NCI-H1694 (cell line): Measurements from ENCODE around the gene MTLN.
"Not testable (repeated sequence)": the region's sequence is repeated elsewhere in the genome, so short reads cannot be mapped to it uniquely, and the experiment has no call there.

ENCODE experiments used
- DNase-seq: peaks from one replicate; lab custom pipeline; 2025; lab: John Stamatoyannopoulos, UW

Gene MTLN, protein sequence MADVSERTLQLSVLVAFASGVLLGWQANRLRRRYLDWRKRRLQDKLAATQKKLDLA

DNA sequence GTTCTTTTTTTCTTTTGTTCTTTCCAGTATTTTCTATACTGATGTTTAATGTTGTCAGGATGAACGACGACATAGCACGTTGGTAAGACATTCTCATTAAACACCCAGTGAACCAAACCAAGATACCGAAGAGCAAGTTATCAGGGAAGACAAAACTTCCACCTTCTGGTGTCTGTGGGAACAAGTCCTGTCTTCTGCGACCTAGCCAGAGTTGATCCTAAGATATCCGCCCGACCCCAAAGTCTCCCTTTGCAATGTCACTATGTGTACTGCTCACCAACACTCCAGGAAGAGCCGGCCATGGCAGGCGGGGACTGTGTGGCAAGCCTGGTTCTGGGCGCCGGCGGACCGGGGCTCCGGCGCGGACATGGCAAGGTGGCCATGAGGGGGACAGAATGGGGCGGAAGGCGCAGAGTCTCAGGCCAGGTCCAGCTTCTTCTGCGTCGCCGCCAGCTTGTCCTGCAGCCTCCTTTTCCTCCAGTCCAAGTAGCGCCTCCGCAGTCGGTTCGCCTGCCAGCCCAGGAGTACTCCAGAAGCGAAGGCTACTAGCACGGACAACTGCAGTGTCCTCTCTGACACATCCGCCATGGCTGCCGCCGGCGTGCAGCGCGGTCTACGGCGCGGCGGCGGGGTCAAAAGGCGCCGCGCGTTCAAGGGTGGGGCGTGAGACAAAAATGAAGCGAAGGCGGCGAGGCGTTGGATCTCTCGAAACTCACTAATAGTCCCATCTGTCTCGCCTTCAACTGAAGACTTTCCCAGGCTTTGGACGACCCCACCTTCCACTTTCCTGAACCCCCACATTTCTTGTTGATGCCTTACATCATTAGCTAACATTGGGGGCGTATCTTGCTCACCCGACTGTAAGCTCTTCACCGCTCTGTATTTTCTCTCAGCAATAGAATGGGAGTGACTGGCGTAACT lies at the start of gene MTLN:
Gene MTLN, minus strand, starts transcription at position 610 of the 921 bp plus-strand sequence. Its CDS starts 22 bp downstream, at position 588.
- peak; percentile 19 for DNase-seq

DNA sequence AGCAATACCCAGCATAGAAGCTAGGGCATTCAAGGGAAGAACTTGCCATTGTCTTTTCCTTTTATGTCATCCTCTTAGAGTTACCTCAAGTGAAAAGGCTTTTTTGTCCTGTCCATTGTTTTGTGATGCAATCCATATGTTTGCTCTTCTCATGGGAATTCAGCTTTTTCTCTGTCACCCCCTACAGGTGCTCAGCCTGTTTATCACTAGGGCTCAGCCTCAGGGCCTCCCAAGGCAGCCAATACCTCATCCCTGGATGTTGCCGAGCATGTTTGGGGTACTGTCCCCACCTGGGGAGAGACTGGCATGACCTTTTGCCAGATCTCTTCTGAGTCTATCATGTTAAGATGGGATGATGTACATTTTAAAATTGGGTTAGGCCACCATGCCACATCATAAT lies 49.6 kb upstream of the MTLN start:
- DNase-seq, result not testable (repeated sequence)

DNA sequence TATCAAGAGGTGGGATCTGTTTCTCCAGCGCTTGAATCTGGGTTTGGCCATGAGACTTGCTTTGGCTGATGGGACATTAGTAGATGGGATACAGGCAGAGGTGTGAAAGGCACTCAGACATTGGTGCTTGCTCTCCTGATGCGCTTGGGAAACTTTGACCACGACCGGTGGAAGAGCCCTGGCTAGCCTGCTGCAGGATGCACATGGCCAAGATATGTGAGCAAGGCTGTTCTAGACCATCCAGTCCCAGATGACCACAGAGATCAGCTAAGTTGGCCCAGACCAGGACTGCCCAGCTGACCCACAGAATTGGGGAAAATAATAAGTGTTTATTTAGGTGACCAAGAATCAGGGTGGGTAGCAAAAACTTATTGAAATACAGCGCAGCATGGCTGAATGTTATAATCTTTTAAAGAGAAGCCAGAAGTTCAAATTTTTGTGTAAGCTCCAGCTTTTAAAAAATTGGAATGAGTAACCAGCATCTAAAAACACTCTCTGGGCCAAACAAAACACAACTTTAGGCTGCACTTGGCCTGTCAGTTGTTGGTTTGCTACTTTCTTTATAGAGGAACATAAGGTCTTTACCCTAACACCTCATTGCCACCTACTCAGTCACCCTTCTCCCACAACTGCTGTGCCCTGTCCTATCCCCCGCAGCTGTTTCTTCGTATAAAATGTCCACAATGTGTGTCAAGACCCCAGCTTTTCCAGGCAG lies 35.9 kb upstream of the MTLN start:
- not testable (repeated sequence) for DNase-seq

DNA sequence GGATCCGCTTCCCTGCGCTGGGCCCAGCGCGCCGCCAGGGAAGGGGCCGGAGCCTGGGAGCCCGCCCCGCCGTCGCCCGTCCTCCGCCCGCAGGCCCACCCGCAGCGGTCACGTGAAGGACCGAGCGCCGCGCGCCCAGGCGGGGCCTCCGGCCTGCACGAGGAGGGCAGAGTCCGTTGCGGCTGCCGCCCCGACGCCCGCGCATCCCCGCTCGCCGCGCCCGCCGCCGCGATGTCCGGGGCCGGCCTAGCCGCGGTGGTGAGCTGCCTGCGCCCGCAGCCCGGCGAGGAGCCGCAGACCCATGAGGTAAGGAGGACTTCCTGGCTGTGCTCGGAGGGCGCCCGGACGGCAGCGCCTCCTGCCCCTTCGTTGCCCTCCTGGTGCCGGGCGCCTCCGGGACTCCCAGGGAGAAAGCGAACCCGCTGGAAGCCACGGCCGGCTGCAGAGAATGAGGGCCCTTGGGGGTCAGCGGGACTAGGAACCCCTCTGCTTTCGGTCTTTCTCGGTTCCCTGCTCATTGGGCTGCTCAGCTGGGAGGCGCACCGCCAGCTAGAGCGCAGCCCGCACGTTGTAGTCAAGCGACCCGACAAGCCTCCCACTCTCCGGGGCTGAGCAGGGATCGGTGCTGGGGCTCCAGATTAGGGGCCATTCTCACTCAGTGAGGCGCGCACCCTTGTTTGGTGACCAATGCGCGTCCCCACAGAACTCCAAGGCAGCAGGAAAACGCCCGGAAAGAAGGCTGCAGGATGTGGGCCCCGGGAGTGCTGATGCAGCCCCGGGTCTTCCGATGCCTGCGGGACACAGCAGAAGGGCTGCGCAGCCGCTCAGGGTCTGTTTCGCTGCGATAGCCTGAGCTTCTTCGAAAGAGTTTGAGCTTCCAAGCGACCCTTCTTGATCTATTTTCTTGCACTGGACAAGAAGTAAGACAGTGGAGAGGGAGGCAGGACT lies 33.4 kb upstream of the MTLN start:
- DNase-seq, result not testable (repeated sequence)

DNA sequence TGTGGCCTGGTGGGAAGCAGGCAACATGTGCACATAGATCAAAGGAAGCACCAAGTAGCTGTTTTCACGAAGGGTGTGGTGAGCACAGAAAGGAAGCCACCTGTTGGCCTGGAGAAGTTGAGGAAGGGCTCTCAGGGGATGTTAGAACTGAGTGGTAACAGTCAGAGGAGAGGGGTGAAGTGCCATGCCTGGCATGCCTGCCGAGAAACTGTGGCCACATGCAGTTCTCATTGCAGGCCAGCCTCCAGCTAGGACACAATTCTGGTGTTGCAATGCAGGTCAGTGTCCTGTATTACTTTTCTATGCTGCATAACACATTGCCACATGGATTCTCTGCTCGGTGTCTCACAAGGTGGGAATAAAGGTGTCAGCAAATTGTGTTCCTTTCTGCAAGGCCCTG lies 30.9 kb upstream of the MTLN start:
- not testable (repeated sequence) for DNase-seq

DNA sequence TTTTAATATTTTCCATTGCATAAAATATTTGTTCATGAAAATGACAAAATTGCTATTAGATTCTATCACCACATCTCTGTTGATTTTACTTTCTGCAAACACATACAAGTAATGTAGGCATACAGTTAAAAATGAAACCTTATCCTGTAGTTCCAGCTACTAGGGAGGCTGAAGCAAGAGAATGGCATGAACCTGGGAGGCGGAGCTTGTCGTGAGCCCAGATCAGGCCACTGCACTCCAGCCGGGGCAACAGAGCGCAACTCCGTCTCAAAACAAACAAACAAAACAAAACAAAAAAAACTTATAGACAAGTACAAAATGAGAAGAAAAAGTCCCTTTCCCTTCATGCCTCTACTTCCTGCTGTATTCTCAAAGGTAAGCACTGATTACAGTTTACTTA lies 22.2 kb upstream of the MTLN start:
- DNase-seq, result not testable (repeated sequence)

DNA sequence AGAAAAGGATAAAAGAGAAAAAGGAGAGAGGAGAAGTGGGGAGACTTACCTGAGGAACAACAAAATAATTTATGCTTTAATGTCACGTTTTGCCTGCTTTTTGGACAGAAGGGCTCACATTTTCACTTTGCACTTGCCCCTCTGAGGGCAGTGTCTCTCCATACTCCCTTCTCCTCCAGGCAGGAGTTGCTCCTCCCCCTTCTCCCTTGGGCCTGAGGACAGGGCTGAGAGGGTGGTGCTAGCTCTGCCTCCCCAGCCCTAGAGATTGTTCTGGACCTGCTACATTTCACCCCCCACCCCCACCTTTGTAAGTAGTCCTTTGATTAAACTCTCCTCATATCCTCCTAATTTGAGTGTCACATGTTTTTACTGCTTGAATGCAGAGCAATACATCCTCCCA lies 17.5 kb upstream of the MTLN start:
- not testable (repeated sequence) for DNase-seq

DNA sequence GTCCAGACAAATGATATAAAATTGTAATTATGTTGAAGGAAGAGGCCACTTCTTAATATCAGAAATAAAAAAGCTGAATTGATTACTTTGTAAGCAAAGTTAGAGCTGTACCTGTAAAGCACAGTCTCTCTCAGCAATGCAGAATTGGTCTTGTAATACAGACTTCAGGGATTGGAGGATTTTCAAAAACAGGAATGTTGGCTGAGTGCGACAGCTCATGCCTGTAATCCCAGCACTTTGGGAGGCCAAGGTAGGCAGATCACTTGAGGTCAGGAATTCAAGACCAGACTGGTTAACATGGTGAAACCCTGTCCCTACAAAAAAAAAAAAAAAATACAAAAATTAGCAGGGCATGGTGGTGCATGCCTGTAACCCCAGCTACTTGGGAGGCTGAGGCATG lies 10.3 kb upstream of the MTLN start:
- not testable (repeated sequence) for DNase-seq

DNA sequence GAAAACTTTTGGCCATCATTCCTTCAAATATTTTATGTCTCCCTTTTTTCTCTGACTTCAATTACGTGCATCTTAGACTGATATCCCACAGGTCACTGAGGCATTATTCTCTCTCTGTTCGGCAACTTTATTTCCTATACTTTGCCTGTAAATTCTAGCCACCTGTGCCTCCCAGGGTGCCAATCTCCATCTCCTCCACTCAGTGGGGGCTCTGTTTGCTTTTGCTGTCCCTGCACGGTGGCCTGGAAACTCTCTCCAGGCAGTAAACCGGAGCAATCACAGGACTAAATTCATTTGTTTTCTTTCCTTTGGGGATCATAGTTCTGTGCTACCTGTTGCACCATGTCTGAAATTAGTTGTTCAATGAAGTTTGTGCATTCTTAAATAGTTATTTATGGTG lies 9.6 kb upstream of the MTLN start:
- no peak for DNase-seq

DNA sequence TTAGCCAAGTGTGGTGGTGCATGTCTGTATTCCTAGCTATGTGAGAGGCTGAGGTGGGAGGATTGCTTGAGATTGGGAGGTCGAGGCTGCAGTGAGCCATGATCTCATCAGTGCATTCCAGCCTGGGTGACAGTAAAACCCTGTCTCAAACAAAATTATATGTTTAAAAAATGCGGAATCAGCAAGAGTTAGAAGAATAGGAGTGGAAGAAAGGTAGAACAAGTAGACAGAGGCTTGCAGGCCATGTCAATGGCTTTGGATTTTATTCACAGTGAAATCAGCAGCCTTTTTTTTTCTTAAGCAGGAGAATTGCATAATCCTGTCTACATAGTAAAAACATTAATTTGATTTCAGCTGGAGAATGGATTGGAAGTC lies 7.8 kb upstream of the MTLN start:
- no peak for DNase-seq

DNA sequence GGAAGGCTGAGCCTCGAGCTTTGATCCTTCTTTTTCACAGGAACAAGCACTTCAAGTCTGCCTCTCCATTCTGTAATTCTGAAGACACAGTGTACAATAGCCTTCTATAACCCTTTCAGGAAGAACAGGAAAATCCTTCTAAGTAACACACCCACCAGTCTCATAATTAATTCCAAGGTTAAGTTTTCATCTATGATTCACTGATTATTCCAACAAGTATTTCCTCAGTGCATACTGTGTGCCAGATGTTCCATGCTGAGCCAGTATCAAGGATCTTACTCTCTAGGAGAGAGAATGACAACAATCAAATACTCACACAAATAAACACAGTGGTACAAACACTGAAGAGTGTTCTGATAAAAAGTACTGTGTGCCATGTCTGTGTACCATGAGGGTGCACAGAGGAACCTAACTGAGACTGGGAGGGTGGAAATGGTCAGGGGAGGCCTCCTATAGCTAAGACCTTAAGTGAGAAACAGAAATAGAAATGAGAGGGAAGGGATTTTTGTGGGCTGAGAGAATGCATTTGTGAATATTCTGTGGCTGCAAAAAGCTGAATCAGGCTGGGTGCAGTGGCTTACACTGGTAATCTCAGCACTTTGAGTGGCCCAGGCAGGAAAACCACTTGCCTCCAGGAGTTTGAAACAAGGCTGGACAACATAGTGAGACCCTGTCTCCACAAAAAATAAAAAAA lies 7.3 kb upstream of the MTLN start:
- no peak for DNase-seq

DNA sequence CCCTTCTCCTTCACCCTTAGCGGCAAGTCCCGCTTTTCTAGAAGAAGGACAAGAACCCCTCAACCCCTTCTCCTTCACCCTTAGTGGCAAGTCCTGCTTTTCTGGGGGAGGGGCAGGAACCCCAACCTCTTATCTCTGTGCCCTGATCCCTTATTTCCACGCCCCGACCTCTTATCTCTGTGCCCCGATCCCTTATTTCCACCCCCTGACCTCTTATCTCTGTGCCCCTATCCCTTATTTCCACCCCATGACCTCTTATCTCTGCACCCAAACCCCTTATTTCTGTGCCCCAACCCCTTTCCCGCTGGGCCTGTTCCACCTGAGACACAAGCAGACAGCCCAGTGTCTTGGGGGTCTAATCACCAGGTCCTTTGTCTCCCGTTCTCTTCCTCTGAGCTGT lies 6.5 kb upstream of the MTLN start:
- not testable (repeated sequence) for DNase-seq

DNA sequence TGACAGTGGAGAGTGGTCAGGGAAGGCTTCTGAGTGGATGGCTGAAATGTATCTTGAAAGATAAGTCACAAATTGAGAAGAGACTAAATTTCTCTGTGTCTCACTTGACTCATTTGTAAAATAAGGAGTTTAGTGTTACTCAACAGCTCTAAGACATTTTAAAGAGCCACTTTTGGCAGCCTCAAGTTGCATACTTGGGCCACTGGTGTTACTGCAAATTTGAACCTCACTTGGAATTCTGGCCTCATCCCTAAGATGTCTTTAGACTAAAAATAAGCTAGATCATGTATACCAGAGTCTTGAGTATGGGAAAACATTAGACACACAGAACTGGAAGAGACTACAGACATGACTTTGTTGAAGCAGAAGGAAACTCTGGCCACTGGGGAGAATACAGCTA lies 4.5 kb upstream of the MTLN start:
- DNase-seq, result no peak

DNA sequence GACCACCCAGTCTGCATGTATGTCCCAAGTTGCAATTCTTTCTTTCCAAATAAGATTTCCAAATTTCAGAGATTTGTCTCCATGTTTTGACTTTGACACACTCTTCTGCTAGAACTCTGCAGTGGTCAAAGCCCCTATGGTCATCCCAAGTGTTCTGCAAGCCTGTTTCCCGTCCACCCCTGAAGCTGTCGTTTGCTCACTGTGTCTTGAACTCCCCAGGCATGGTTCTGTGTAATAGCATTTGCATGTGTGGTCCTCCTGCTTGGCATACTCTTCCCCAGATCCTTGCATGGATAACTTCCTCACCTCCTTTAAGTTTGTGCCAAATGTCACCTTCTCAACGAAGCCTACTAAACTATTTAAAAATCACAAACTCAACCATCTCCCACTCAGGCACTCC lies 3.9 kb upstream of the MTLN start:
- DNase-seq, result no peak

DNA sequence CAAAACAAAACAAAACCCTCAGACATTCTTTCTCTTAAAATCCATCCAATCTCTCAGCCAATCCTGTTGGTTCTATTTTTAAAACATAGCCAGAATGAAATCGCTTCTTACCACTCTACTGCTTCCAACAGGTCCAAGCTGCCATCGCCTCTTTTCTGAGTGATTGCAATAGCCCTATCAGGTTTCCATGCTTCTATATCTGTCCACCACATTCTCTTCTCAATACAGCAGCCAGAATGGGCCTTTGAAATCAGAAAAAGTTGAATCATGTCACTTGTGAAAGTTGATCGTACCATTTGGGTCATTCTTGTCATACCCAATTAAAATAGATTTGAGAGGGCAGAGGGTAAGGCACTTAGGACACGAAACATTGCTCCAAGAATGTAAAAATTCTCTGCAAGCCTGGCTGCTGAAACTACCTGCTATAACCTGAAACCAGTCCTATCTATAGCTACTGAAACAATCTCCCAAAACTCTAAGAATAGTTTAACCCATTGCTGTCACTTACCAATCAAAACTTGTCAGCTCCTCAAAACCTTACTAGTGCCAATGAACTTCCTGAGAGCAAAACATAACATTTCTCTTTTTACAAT lies 3.3 kb upstream of the MTLN start:
- DNase-seq, result no peak

DNA sequence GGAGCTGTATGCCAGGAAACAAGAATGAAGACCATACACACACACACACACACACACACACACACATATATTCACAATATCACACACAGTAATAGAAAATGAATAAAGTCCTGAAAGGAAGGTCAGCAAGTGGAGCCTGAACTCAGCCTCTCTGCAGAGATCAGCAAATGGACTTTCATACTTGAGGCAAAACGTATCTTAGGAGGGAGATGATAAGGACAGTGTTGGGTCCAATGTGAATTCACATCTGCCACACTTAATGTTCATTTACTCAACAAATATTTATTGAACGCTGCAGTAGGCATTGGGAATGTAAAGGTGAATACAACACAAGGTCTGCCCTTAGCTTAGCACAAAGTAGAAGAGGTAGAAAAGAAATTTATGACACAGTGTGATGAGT lies 2.7 kb upstream of the MTLN start:
- no peak for DNase-seq

DNA sequence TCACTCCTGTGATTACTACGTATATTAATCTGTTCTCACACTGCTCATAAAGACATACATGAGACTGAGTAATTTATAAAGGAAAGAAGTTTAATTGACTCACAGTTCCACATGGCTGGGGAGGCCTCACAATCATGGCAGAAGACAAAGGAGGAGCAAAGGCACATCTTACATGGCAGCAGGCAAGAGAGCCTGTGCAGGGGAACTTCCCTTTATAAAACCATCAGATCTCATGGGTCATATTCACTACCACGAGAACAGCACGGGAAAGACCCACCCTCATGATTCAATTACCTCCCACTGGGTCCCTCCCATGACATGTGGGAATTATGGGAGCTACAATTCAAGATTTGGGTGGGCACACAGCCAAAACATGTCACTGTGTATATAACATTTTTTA lies 1.2 kb upstream of the MTLN start:
- not testable (repeated sequence) for DNase-seq

DNA sequence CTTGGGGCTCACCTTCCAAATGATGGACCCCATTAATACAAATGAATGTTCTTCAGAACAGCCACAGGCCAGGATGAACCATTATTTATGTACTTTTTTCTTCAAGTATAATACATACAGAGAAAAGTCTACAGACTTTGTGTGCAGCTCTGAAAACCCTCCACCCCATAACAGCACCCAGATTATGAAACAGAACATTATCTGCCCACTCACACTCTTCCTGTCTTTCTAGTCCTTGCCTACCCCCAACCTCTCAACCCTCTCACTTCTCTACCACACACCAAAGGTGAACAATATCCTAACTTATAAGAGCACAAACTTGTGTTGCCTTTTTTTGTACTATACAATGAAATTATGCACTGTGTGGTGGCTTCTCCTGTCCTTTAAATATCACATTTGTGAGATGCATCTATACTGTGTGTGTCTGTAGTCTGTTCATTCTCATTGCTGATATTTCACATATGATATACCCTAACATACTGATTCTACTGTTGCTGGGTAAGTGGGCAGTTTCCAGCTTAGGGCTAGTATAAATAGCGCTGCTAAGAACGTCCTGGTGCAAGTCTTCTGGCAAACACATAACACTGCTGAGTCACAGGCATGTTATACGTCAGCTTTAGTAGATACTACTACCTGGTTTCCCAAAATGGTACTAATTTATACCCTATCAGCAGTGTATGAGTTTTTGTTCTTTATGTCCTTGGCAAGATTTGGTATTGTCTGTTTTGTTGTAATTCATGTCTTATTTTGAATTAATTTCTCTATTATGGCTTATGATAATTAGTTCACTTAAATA lies 6.5 kb downstream of the MTLN start:
- DNase-seq, result no peak

DNA sequence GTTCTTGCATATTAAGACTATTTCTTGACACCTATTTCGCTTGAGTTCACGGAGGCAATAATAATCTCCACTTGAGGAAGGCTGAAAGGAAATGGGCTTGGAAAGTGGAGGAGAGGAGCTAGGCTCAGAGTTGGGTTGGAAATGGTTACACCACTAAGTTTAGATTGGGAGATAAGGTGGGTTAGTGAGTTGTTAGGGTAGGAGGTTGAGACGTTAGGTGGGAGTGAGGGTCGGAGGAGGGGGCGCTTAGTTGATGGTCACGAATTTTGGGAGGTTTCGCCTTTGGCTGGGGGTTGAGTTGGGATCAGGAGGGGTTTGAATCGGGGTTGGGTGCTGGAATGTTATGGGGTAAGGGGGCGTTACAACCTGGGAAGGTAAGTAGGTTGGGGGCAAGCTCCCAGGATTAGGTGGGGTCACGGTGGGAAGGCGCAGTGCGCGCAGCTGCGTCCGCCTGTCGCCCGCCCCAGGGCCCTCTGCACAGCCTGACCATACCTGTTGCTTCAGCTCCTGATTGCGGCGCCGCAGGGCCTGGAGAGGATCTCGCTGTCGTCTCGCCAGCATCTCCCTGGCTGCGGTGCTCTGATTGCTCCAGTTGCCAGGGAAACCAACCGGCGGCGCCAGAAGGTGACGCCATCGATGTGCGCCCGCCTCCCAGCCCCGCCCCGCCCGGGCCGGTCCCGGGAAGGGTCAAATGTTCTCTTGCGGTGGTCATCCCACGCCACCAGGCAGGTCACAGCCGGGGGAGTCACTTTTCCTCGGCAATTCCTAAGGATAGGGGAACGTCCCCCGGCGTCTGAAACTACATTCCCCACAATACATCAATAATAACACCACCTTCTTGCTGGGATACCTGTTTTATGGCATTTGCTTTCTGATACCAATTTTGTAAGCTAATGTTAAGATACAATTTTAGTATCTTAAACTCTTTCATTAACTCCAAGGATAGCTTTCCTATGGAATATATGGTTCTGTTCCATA lies 7.7 kb downstream of the MTLN start, which contains the start of gene NPHP1:
Gene NPHP1, minus strand, starts transcription at position 606 of the 978 bp plus-strand sequence. Its CDS starts 45 bp downstream, at position 561.
- peak; percentile 36 for DNase-seq
